Pons (tissue), 1 donor: Measurements from ENCODE around the gene APPBP2.
A peak's percentile ranks its signal among the peaks of the same experiment; 100 is the strongest.
"Not testable (repeated sequence)": the region's sequence is repeated elsewhere in the genome, so short reads cannot be mapped to it uniquely, and the experiment has no call there.

Experiments
- DNase-seq: peaks from one replicate; pipeline ENCODE4 v3.0.0-alpha.2; 2016; ENCODE audit warnings: low spot score

Gene APPBP2

GRCh38 chr17:60493847-60494321 lies 32.2 kb downstream of the APPBP2 start:
- no peak for DNase-seq

GRCh38 chr17:60491771-60492170 lies 34.3 kb downstream of the APPBP2 start:
- DNase-seq: no peak

GRCh38 chr17:60490594-60490993 lies 35.4 kb downstream of the APPBP2 start:
- DNase-seq: not testable (repeated sequence)

GRCh38 chr17:60481604-60482003 lies 44.4 kb downstream of the APPBP2 start:
- peak; percentile 97 for DNase-seq

- DNase-seq: no peak
Observed at GRCh38 chr17:60473788-60474187, 52.3 kb downstream of the APPBP2 start.

- DNase-seq: no peak
Observed at GRCh38 chr17:60472449-60472848, 53.6 kb downstream of the APPBP2 start.

- DNase-seq: no peak
Observed at GRCh38 chr17:60471451-60471850, 54.6 kb downstream of the APPBP2 start.

GRCh38 chr17:60468371-60468770 lies 57.7 kb downstream of the APPBP2 start:
- no peak for DNase-seq

- no peak for DNase-seq
Observed at GRCh38 chr17:60464343-60464742, 61.7 kb downstream of the APPBP2 start.

- no peak for DNase-seq
Observed at GRCh38 chr17:60463157-60463835, 62.7 kb downstream of the APPBP2 start.

GRCh38 chr17:60461584-60461983 lies 64.5 kb downstream of the APPBP2 start:
- no peak for DNase-seq

- DNase-seq: no peak
Observed at GRCh38 chr17:60457148-60457547, 68.9 kb downstream of the APPBP2 start.

- DNase-seq: no peak
Observed at GRCh38 chr17:60455378-60455777, 70.7 kb downstream of the APPBP2 start.

GRCh38 chr17:60451965-60452364 lies 74.1 kb downstream of the APPBP2 start:
- DNase-seq: no peak

GRCh38 chr17:60451071-60451470 lies 75.0 kb downstream of the APPBP2 start:
- no peak for DNase-seq

- DNase-seq: no peak
Observed at GRCh38 chr17:60447375-60447774, 78.7 kb downstream of the APPBP2 start.

- DNase-seq: no peak
Observed at GRCh38 chr17:60445144-60445543, 80.9 kb downstream of the APPBP2 start.

- DNase-seq: no peak
Observed at GRCh38 chr17:60443713-60444112, 82.3 kb downstream of the APPBP2 start.

GRCh38 chr17:60442271-60443173 lies 83.5 kb downstream of the APPBP2 start:
- DNase-seq: peak; percentile 92

- DNase-seq: no peak
Observed at GRCh38 chr17:60439501-60439900, 86.5 kb downstream of the APPBP2 start.

GRCh38 chr17:60436676-60437075 lies 89.4 kb downstream of the APPBP2 start:
- DNase-seq: no peak

GRCh38 chr17:60435244-60436167 lies 90.5 kb downstream of the APPBP2 start:
- peak; percentile 97 for DNase-seq
